ENCODE data around the gene DOCK2.

The DOCK2 gene

GRCh38 chr5:170126626-170127025, 489.6 kb downstream of the DOCK2 start:
- no peak for TF ChIP-seq CTCF (IDR thresholded peaks at IDR 0.05; ENCODE audit: low read depth, low read length)
- no peak for DNase-seq (ENCODE audit: extremely low read depth, low read depth)

GRCh38 chr5:170131235-170131634, 494.2 kb downstream of the DOCK2 start:
- DNase-seq (ENCODE audit: extremely low read depth, low read depth), result no peak
- no peak for TF ChIP-seq CTCF (IDR thresholded peaks at IDR 0.05; ENCODE audit: low read depth, low read length)

- peak; percentile 64 for DNase-seq (ENCODE audit: extremely low read depth, low read depth)
- no peak for TF ChIP-seq CTCF (IDR thresholded peaks at IDR 0.05; ENCODE audit: low read depth, low read length)
Measured at GRCh38 chr5:170132269-170132975, 495.3 kb downstream of the DOCK2 start.
